ENCODE measurements around the gene TASP1. TPM values are rescaled to one million over a fixed set of nuclear protein-coding genes. Genes with fewer than 3 reads are reported as not detected.

Gene TASP1
- total and polyA plus RNA-seq, 2 donors (not counting 3 experiments of a cell fraction or from before 2014, with no cell fraction given) = 3.5 to 8.9 TPM

DNA sequence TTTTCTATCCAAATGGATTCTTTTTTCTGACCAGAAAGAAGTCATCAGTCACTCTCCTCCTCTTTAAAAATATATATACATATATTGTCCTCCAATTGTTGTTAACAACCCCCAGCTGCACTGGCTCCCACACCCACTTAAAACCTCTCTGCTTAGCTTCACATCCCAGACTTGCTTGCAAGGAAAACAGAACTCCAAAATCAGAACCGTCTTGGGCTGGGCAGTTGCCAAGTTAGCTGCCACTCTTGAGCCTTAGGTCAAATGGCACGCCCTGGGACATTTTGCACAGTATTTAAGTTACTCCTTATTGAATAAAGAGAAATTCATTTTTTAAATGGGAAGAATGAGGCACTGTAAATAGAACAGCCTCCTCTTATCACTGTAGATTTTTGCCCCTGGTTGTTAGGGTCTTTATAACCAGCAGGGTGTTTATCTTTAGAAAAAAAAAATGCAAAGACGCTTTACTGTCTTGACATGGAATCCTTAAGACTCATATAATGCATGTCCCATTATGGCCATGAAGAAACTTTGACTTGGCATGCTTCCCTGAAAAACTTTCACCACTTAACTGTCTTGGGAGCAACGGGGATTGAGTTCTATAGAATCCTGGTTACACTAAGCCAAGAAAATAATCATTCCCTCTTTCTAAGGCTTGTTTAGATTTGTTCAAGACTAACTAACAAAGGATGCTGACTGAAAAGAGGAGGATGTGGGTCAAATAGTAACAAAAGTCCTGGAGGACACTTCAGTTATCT, 213.2 kb downstream of the TASP1 start:
- FAIRE-seq = no peak
- dilution Hi-C loops (cut with MboI; ENCODE audit: extremely low pct_ligation_motif_present, low sequenced_read_pairs) = no loop called here

More for the DNA sequence above, 213.2 kb downstream of the TASP1 start:
- no peaks in the 10 kb centered on the region for H3K9me3 ChIP-seq (replicated peaks; ENCODE audit: control insufficient read depth, insufficient read depth, low read length)
- H4K20me1 ChIP-seq (replicated peaks; ENCODE audit: control insufficient read depth, extremely low read depth, insufficient read depth, low read length) = no peaks in the 10 kb centered on the region
- H3K4me3 ChIP-seq (replicated peaks in 1 of 3; ENCODE audit: insufficient read depth in 1 of 3, low read depth in 1 of 3, low read length in 3 of 3) = no peak overlapping the region
- no peak overlapping the region for H2AFZ ChIP-seq (ENCODE audit: low read depth, low read length)
- intact Hi-C loops (cut with micrococcal nuclease) = no loop called here
- H3K27ac ChIP-seq (ENCODE audit: insufficient read depth, low read depth, low read length) = no peak overlapping the region
- CTCF ChIA-PET = no interaction called here
- H3K79me2 ChIP-seq (ENCODE audit: control insufficient read depth, insufficient read depth, low read length) = no peaks in the 10 kb centered on the region
- no TSS peak for BruUV-seq (replicated peaks)
- no peaks in the 10 kb centered on the region for H3K4me1 ChIP-seq (ENCODE audit: control insufficient read depth, extremely low read depth, insufficient read depth, low read length)
- DNase-seq (ENCODE audit: low read depth, low spot score) = no peak
- no peak overlapping the region for H3K4me2 ChIP-seq (ENCODE audit: insufficient read depth, low read length)
- POLR2A ChIA-PET = no interaction called here
- no peaks in the 10 kb centered on the region for H3K36me3 ChIP-seq (ENCODE audit: control insufficient read depth in 2 of 2, extremely low read depth in 1 of 2, insufficient read depth in 2 of 2, low read length in 2 of 2)
- no peak overlapping the region for H3K9ac ChIP-seq (replicated peaks; ENCODE audit: extremely low read depth, insufficient read depth, low read length)
- no peaks in the 10 kb centered on the region for H3K9me1 ChIP-seq (replicated peaks; ENCODE audit: control insufficient read depth, extremely low read depth, insufficient read depth, low read length)
- TF ChIP-seq FOS (IDR thresholded peaks at IDR 0.05; ENCODE audit: borderline replicate concordance, insufficient read depth, low read length) (no peak), POLR2A (IDR thresholded peaks at IDR 0.05; ENCODE audit: low read depth, low read length) (no peak), CTCF (IDR thresholded peaks at IDR 0.05; ENCODE audit: extremely low read depth in 1 of 2, insufficient read depth in 1 of 2, low read depth in 1 of 2, low read length in 2 of 2) (no peak), JUN (IDR thresholded peaks at IDR 0.05; ENCODE audit: borderline replicate concordance, insufficient read depth, insufficient read length, low read depth) (no peak), EZH2 (IDR thresholded peaks at IDR 0.05; ENCODE audit: borderline replicate concordance, low read depth, low read length, severe bottlenecking) (no peak)
- TF ChIP-seq, protein P1, sequence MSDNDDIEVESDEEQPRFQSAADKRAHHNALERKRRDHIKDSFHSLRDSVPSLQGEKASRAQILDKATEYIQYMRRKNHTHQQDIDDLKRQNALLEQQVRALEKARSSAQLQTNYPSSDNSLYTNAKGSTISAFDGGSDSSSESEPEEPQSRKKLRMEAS (IDR thresholded peaks at IDR 0.05; ENCODE audit: insufficient read depth, insufficient read length) = no peak
- no peaks in the 10 kb centered on the region for H3K27me3 ChIP-seq (ENCODE audit: control insufficient read depth in 2 of 2, insufficient read depth in 2 of 2, low read length in 2 of 2)

Data from endothelial cell of umbilical vein (primary cell).